ENCODE results near the gene ARID1B. TPM values are rescaled to one million over a fixed set of nuclear protein-coding genes. Genes with fewer than 3 reads are reported as not detected.

ARID1B gene
- total and polyA plus RNA-seq, 9 of the 15 experiments (the other 6 are each of a cell fraction or from before 2014, with no cell fraction given), result 12.5 to 50.5 (median 25.8) TPM

DNA sequence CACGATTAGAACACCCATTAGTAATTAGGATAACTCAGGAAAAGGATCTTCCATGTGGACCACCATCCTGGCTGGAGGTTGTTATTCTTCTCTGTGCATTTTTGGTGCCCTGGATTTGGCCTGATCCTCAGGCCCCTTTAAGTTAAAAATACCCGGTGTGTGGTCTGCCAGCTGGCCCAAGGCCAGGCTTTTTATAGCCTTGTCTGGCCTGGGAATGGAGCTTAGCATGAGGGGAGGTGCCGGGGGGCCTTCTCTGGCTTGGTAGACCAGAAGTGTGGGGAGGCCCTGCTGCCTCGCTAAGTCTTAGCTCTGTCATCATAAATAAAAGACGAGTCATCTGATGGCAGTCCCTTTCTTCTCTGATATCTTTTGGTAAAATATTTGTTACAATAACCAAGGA is 71.4 kb downstream of the ARID1B start:
- Histone ChIP-seq H3K79me2 (ENCODE audit: control insufficient read depth, insufficient read depth, low read length) (peaks cover 97% of the 10 kb centered on the region), H3K4me3 (no peak overlapping the region), H3K4me1 (replicated peaks in 1 of 2; ENCODE audit: control insufficient read depth in 2 of 2, insufficient read depth in 2 of 2, low read length in 2 of 2) (peaks cover 7 to 33% of the 10 kb centered on the region in 2 experiments; a peak in 4 of 5 replicates), H3K9me3 (replicated peaks; ENCODE audit: control insufficient read depth, insufficient read depth, low read depth, low read length) (no peaks in the 10 kb centered on the region), H3K9me1 (ENCODE audit: control insufficient read depth, insufficient read depth, low read length) (no peaks in the 10 kb centered on the region), H4K20me1 (replicated peaks; ENCODE audit: control insufficient read depth, insufficient read depth, low read length) (0 out of 2 replicates have a peak, but pooled peaks cover 5% of the 10 kb centered on the region), H3K9ac (ENCODE audit: insufficient read depth in 1 of 2, low read depth in 2 of 2, low read length in 2 of 2) (peak overlapping the region in 1 of 2 experiments; percentile 53; a peak in 2 of 4 replicates), H3K36me3 (ENCODE audit: control insufficient read depth, insufficient read depth, low read length) (no peaks in the 10 kb centered on the region), H2AFZ (ENCODE audit: low read depth, low read length) (no peak overlapping the region), H3K4me2 (ENCODE audit: insufficient read depth, low read length) (peak overlapping the region; percentile 27; the same call in 1 of the 2 replicates), H3K27me3 (ENCODE audit: control insufficient read depth in 2 of 2, insufficient read depth in 2 of 2, low read length in 2 of 2) (no peaks in the 10 kb centered on the region), H3K27ac (ENCODE audit: extremely low read depth, low read depth, low read length) (peak overlapping the region; percentile 15; the same call in 1 of the 3 replicates)
- peak; percentile 67 for ATAC-seq
- in situ Hi-C loops (cut with MboI), result no loop called here
- no peak for FAIRE-seq
- no TSS peak for BruUV-seq (replicated peaks)
- ChIA-PET CTCF (ENCODE audit: low intra/inter-chr PET ratio) (no interaction called here), POLR2A (interaction anchor here (0.5 to 0.8 kb wide), 3 partner anchors 13 to 1484 kb away, joined by 3 read pairs; no protein-coding TSS in a partner anchor)
- intact Hi-C loops (cut with micrococcal nuclease), result no loop called here
- DNase-seq (ENCODE audit: extremely low read depth in 1 of 4, low spot score in 3 of 4), result peak in 2 of 4 experiments; percentile 59 to 66
- 7% methylated on average over 5 of the region's 5 CpGs for WGBS (ENCODE audit: insufficient coverage, low coverage, missing lambda C conversion rate)
- TF ChIP-seq ZNF695 (CRISPR knock-in tag; IDR thresholded peaks at IDR 0.05) (no peak), MBD2 (IDR thresholded peaks at IDR 0.05; ENCODE audit: borderline replicate concordance, low read depth) (no peak), DPF2 (IDR thresholded peaks at IDR 0.05) (0 out of 2 replicates have a peak, but pooled peaks have one; percentile 20), MCM2 (IDR thresholded peaks at IDR 0.05; ENCODE audit: low read depth) (no peak), KDM5B (IDR thresholded peaks at IDR 0.05; ENCODE audit: insufficient replicate concordance, low read depth, low read length) (no peak), ZBTB7A (IDR thresholded peaks at IDR 0.05; ENCODE audit: borderline replicate concordance, control insufficient read depth, low read depth, low read length) (peak; percentile 51; the same call in 1 of the 2 replicates), RAD51 (IDR thresholded peaks at IDR 0.05; ENCODE audit: borderline replicate concordance, low read depth) (no peak), ZNF316 (IDR thresholded peaks at IDR 0.05) (peak; percentile 33), BCOR (IDR thresholded peaks at IDR 0.05) (no peak), MAFF (IDR thresholded peaks at IDR 0.05; ENCODE audit: low read length) (no peak), CHCHD3 (CRISPR knock-in tag; IDR thresholded peaks at IDR 0.05) (no peak), POLR3A (IDR thresholded peaks at IDR 0.05; ENCODE audit: borderline replicate concordance, extremely low read depth, insufficient read depth, insufficient read length) (no peak), SRSF7 (optimal IDR thresholded peaks at IDR 0.05; ENCODE audit: low read depth, low read length) (no peak), NFE2 (IDR thresholded peaks at IDR 0.05; ENCODE audit: low read depth) (0 out of 2 replicates have a peak, but pooled peaks have one; percentile 26), KAT8 (IDR thresholded peaks at IDR 0.05; ENCODE audit: low read depth) (no peak), MECOM (CRISPR knock-in tag; IDR thresholded peaks at IDR 0.05) (no peak), TCF7 (IDR thresholded peaks at IDR 0.05; ENCODE audit: borderline replicate concordance) (no peak), MAFG (tag; conservative IDR thresholded peaks at IDR 0.05) (peak; percentile 41), KDM2B (CRISPR knock-in tag; IDR thresholded peaks at IDR 0.05) (no peak), MEIS2 (IDR thresholded peaks at IDR 0.05; ENCODE audit: partially characterized antibody) (peak; percentile 45)
- TF ChIP-seq, protein P1, sequence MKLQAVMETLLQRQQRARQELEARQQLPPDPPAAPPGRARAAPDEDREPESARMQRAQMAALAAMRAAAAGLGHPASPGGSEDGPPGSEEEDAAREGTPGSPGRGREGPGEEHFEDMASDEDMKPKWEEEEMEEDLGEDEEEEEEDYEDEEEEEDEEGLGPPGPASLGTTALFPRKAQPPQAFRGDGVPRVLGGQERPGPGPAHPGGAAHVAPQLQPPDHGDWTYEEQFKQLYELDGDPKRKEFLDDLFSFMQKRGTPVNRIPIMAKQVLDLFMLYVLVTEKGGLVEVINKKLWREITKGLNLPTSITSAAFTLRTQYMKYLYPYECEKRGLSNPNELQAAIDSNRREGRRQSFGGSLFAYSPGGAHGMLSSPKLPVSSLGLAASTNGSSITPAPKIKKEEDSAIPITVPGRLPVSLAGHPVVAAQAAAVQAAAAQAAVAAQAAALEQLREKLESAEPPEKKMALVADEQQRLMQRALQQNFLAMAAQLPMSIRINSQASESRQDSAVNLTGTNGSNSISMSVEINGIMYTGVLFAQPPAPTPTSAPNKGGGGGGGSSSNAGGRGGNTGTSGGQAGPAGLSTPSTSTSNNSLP (IDR thresholded peaks at IDR 0.05; ENCODE audit: borderline replicate concordance, low read depth, low read length), result no peak
